GM19455 (cell line): Measurements from ENCODE around the gene PRRT3.

ENCODE experiments used
- ATAC-seq: cut with Tn5 transposase; IDR thresholded peaks from one replicate; pipeline ENCODE4 v1.9.1; 2021; ENCODE audit not compliant: unreplicated experiment

The PRRT3 gene

DNA sequence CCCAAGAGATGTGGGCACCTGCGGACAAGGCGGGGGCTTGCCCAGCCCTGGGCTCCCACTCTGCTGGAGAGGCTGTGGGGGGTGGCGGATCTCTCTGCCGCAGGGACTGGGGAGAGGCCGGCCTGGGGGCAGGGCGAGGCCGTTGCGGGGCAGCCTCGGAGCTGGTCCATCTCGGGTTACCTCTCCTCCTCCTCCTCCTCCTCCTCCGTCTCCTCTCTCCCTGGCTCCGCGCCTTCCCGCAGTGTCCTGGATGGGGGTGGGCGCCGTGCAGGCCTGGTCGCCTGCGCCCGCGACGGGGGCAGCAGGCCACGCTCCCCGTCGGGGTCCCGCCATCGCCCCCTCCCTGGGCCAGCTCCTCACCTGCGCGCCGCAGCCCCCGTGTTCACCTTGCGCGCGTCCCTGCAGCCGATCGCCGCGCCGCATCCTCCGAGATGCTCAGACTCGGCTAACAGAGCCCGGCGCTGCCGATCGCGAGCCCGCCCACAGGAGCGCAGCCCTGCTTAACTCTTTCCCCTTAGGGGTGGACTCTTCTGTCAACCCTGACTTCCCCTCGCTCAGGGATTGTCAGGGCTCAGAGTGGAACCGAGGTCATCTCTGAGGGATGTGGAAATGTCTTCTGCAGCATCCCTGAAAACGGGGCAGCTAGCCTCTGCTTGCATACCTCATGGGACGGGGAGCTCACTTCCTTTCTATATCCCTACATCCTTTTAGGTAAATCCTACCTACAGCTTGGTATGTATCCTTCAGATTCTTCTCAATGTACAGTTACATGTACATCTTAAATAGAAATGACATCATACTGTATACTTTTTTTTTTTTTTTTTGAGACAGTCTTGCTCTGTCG is at the start of gene PRRT3:
Gene PRRT3, minus strand, starts transcription at position 447 of the 844 bp plus-strand sequence. CDS start 2,293 bp downstream, outside the sequence.
- ATAC-seq: peak; percentile 61

- ATAC-seq: no peak
Observed at GRCh38 chr3:10000686-10001085, 48.5 kb upstream of the PRRT3 start.

- no peak for ATAC-seq
Observed at GRCh38 chr3:9994086-9994844, 42.1 kb upstream of the PRRT3 start.

DNA sequence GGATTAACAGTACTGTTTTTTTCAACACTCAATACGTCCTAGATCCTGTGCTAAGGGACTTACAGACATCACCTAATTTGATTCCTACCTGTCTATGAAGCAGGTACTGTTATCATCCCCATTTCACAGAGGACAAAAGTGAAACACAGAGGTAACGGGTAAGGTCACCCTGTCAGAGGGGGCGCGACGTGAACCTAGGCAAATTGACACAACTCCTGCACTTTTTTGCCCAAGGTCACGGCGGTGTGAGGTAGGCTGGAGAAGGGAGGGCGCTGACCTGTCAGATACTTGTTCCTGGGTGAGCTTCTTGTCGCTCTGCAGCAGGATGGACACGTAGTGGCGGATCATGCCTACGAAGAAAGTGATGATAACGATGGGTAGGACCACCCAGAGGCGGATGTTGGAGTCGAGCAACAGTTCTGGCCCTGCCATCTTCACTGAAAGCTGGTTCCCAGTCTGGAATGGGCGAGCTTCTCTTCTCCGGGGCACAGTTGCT is 34.1 kb upstream of the PRRT3 start:
- peak; percentile 31 for ATAC-seq

- no peak for ATAC-seq
Observed at GRCh38 chr3:9980251-9980650, 28.0 kb upstream of the PRRT3 start.

GRCh38 chr3:9978710-9979305 is 26.6 kb upstream of the PRRT3 start:
- ATAC-seq: no peak

GRCh38 chr3:9976721-9977709 is 24.8 kb upstream of the PRRT3 start:
- no peak for ATAC-seq

DNA sequence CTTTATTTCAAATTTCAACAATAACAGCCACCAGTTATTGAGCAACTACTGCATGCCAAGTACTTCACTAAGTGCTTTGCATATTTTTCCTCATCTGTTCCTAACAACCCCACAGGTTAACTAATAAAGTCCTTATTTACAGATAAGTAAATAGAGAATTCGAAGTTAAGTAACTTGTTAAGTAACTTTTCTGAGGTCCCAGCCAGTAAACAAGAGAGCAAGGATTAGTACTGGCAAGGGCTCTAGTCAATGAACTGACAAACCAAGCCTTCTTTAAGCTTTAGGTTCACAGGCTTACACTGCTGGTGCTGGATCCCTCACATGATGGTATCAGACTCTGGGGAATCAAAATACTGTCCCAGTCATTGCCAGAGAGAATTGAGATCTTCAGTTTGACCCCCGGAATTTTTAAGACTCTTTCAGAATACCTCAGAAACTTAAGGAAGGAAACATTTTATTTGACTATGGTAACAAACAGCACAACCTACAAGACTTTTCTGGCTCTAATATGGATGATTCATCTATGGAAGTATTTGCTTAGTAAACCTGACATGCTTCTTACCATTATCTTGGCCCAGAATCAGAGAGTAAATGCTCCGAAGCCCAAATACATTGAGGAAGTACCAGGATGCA is 17.9 kb upstream of the PRRT3 start:
- ATAC-seq: no peak

DNA sequence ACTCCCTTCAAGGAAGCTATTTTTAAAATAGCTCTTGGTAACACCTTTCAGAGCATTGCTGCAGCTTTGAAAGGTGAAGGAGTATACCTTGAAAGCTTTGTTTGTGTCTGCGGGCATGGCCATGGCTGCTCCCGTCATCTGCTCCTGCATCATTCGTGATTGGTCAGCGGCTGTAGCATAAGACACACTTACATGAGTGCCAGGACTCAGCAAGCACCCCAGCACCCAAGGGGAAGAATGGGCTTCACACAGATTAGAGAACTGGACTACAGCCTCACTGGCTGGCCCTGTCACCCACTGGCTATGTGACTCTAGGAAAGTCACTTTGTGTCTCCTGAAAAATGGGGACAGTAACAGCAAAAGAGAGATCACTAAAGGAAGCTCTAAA is 17.4 kb upstream of the PRRT3 start:
- no peak for ATAC-seq

GRCh38 chr3:9966841-9967240 is 14.6 kb upstream of the PRRT3 start:
- ATAC-seq: no peak

DNA sequence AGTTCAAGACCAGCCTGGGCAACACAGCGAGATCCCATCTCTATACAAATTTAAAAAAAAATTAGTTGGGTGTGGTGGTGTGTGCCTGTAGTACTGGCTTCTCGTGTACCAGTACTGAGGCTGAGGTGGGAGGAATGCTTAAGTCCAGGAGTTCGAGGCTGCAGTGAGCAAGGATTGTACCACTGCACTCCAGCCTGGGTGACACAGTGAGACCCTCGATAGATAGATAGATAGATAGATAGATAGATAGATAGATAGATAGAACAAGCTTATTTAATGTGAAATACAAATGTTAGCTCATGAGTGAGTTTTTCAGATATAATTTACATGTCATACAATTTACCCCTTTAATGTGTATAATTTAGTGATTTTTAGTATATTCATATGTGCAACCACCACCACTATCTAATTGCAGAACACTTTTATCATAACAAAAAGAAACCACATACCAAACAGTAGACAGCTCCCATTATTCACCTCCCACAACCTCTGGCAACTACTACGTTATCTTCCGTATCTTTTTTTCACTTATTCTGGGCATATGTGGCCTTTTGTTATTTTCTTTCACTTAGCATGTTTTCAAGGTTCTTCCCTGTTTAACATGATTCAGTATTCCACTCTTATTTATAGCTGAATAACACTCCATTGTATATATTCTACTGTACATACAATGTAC is 13.1 kb upstream of the PRRT3 start:
- no peak for ATAC-seq

- ATAC-seq: no peak
Observed at GRCh38 chr3:9957214-9957613, 5.0 kb upstream of the PRRT3 start.

DNA sequence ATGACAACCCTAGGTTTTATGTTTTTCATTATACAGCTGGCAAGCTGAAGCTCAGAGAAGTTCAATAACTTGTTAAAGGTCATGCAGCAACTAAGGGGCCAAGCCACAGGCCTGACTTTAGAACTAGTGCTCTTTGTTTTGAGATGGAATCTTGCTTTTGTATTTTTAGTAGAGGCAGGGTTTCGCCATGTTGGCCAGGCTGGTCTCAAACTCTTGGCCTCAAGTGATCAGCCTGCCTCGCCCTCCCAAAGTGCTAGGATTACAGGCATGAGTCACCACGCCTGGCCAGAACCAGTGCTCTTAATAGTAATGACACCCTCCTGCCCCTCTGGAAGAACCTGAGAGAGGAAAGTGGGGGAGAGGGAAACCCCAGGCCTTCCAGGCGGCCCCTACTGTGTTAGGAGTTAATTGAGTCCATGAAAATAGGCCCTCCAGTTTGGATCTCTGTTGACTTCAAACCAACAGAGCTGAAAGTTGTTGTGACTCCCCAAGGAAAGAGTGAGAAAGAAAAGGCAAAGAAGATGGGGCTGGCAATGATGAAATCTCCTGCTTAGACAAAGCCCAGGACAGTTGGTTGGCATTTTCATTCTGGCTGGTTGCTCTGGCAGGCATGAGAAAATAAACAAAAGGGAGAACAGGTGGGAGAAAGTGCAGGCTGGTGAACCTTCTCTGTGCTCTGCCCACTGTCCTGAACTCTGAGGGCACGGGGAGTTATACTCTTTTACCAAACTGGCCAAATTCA is 3.6 kb upstream of the PRRT3 start:
- ATAC-seq: no peak

DNA sequence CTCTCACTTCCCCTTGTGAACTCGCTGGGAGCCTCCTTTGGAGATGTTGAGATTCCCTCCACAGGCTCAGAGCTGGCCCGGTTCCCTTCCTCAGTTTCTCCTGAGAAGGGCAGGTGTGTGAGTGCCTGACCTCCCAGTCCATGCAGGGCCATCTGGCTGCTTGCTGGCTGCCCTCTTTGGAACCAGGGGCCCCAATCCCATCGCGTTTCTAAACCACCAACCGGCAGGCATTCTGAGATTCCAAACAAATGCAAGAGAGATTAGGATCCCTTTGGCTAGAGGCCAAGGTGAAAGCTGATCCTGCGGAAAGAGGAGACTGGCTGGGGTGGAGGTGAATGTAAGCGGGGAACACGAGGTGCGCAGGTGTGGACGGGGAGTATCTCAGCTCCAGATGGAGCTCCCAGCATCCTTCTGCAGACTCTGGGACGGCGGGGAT is 2.9 kb upstream of the PRRT3 start:
- no peak for ATAC-seq

DNA sequence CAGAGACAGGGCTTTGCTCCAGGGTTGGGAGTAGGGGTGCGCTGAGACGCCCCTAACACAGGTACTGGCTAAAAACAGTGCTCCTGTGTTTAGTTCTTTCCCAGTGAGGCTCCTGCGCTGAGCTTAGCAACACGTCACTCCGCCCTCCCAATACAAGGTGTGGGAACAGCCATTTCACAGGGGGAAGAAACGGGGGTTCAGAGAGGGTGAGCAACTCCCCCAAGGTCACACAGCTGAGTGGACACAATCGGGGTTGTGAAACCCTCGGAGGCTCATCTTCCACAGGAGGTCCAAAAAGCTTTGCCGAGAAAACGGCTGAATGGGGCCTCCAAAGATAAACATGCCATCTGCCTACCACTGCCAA is 628 bp downstream of the PRRT3 start:
- ATAC-seq: no peak

- ATAC-seq: no peak
Observed at GRCh38 chr3:9951126-9951525, 1.1 kb downstream of the PRRT3 start.

DNA sequence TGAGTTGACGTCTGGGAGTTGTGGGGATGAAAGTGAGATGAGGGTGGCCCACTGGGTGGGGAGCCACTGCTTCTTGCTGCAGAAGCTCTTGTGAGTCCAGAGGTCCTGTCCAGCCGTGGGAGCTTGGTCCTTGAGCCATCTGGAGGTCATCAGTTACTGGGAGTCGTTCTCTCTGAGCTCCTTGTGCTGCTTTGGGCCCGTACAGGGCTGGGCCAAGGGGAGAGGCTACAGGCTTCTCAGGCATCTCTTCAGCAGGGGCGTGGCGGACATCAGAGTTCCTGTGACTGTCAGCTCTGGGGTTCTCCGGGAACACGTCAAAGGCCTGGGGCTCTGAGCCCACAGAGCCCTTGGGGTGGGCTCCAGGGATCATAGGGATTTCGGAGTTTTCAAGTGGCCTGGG is 2.6 kb downstream of the PRRT3 start:
- no peak for ATAC-seq

- no peak for ATAC-seq
Observed at GRCh38 chr3:9949115-9949514, 3.1 kb downstream of the PRRT3 start.

DNA sequence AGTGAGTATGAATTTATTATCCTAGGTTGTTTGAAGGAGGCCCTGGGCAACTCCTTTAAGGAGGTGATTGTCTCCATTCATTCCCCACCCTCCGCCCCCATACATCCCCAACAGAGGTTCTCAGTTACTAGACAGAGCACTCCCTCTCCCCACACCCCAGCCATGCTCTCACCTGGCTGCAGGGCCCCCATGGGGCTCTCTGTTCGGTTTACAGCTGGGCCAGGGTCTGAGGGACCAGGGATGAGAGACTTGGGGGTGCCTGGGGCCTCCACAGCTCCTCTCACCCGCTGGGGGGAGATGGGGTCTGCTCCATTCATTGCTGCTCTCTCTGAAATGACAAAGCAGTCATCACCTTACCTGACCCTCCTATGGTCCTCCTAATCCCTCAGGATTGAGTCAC is 3.6 kb downstream of the PRRT3 start:
- no peak for ATAC-seq
